Activated CD4-positive, alpha-beta T cell treated with anti-CD3 and anti-CD28 coated beads for 24 hours (primary cell): ENCODE data around the gene ZPBP.
"Not testable (repeated sequence)": the region's sequence is repeated elsewhere in the genome, so short reads cannot be mapped to it uniquely, and the experiment has no call there.

Experiments used
- DNase-seq, 2 donors: peaks; one replicate each; pipeline ENCODE4 v3.0.0-alpha.2; 2020; ENCODE audit warnings: low read depth in 2 of 2

Gene ZPBP

DNA sequence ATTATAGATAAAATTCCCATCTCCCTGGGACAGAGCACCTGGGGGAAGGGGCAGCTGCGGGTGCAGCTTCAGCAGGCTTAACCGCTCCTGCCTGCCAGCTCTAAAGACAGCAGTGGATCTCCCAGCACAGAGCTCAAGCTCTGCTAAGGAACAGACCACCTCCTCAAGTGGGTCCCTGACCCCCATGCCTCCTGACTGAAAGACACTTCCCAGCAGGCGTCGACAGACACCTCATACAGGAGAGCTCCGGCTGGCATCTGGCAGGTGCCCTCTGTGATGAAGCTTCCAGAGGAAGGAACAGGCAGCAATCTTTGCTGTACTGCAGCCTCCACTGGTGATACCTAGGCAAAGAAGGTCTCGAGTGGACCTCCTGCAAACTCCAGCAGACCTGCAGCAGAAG lies 51.9 kb downstream of the ZPBP start:
- not testable (repeated sequence) for DNase-seq

DNA sequence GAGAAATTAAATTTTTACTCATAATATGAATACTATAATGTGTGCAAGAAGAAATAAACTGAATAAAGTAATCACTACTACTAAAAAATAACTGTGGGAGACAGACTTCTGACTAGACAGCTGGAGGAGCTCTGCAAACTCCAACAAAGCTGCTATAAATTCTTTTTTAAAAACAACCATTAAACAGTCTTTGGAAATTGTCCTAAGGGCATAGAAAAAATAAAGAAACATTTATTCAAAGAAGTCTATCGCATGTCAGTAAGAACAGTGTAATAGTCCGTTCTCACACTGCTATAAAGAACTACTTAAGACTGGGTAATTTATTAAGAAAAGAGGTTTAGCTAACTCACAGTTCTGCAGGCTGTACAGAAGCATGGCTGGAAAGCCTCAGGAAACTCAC lies 56.0 kb downstream of the ZPBP start:
- DNase-seq, result no peak

DNA sequence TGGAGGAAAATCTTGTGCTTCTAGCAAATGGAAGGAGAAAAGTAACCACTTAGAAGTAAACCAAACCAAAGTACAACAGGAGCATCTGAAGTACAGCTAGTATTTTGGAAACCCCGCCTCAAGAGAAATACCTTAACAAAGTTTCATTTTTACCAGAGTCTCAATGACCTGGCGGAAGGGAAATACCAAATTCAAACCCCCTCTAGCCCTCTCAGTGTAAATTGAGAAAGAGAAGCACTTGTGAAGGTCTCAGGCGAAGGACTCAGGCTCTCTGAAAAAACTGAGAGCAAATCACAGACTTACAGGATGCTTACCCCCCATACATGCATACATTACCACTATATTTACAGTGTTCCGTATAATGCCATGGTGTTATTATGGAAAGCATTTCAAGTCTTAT lies 70.1 kb downstream of the ZPBP start:
- DNase-seq, result no peak

DNA sequence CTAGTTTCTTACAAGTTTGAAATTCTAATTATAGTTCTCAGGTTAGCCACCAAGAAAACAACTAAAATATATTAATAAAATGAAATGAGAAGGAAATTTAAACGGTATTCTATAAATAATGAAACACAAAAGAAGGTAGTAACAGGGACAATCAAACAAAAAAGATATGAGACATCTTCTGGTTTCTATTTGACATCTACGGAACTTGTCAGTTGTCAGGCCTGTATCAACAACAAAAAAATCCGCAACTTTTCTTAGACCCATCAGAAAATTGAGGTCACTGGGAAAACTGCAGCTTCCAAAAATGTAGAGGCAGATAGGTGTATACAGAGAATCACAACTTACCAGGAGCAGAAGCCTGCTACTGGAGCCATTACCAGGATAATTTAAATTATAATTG lies 70.6 kb downstream of the ZPBP start:
- DNase-seq, result no peak

DNA sequence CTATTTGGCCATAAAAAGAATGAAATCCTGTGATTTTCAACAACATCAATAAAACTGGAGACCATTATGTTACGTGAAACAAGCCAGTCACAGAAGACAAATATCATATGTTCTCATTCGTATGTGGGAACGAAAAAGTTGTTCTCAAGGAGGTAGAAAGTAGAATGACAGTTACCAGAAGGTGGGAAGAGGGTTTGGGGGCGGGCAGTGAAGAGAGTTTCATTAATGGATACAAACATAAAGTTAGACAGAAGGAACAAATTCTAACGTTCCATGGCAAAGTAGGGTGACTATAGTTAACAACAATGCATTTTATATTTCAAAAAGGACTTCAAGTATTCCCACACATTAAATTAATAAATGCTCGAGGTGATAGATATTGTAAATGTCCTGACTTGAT lies 97.4 kb downstream of the ZPBP start:
- DNase-seq, result no peak

DNA sequence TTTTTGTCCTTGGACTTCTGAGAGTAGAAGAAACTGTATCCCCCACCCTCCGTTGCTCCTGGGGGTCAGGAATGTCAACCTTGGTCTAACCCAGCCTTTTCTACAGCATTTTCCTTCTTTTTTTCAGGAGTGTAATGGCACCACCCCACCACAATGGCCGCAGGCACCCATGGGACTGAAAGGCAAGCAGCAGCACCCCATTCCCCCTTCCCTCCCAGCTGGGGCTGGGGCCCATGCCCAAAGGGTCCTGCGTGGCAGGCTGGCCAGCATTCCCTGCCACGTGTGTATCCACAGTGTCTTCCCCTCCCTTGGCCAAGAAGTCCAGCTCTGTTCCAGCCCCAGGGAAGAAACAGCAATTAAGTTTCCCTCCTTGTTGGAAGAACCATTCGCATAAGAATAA lies 106.9 kb downstream of the ZPBP start:
- no peak for DNase-seq

DNA sequence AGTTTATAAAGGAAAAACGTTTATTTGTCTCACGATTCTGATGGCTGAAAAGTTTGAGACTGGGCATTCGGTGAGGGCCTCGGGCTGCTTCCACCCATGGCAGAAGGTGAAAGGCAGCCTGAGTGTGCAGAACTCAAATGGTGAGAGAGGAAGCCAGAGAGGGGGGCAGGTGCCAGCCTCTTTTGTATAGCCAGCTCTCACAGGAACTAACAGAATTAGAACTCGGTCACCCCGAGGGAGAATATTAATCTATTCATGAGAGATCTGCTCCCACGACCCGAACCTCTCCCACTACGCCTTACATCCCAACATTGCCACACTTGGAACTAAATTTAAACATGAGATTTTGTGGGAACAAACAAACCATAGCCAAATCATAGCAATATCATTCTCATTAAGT lies 112.6 kb downstream of the ZPBP start:
- DNase-seq, result no peak

DNA sequence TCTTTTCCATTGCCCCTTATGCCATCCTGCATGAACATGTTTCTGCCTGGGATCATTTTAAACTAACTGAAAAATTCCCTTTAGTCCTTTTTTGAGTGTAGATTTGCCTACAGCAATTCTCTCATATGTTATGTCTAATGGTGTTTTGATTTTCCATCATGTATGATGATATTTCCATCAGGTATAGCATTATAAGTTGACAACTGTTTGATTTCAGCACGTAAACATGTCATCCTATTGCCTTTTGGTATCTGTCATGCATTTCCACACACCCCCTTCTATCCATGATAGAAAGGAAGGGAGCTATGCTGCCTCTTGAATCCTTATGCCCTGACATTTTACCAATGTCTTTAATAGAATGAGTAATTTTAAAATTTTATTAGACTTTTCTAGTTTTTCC lies 116.8 kb downstream of the ZPBP start:
- DNase-seq, result no peak

DNA sequence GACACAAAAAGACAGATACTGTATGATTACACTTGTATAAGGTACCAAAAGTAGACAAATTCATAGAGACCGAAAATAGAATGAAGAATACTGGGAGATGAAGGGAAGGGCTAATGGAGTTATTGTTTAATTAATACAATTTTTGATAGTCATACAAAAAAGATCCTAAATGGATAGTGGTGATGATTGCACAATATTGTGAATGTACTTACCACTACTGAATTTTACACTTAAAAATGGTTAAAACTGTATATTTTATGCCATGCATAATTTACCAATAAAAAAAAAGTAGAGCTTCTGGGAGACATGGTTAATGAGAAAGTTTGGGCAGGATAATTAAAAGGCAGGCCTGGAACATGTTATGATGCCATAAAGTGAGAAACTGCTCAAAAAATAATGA lies 119.0 kb downstream of the ZPBP start:
- no peak for DNase-seq

DNA sequence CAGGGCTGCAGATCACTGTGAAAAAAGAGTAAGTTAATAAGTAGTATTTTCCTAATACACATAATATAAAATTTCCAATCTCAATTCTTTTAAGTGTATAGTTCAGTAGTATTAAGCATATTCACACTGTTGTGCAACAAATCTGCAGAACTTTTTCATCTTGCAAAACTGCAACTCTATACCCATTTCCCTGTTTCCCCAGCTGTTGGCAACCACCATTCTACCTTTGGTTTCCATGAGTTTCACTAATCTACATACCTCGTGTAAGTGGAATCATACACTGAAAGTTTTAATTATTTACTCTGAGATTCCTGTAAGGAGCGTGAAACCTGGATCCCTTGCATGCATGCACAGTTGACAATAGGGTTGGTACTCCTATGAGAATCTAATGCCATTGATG lies 155.4 kb downstream of the ZPBP start:
- DNase-seq, result no peak

DNA sequence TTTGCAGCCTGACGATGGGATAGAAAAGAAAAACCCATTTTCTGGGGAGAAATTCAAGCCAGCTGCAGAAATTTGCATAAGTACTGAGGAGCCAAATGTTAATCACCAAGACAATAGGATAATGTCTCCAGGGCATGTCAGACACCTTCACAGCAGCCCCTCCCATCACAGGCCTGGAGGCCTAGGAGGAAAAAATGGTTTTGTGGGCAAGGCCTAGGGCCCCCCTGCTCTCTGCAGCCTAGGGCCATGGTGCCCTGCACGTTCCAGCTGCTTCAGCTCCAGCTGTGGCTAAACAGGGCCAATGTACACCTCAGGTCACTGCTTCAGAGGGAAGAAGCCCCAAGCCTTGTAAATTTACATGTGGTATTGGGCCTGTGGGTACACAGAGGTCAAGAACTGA lies 161.4 kb downstream of the ZPBP start:
- no peak for DNase-seq

DNA sequence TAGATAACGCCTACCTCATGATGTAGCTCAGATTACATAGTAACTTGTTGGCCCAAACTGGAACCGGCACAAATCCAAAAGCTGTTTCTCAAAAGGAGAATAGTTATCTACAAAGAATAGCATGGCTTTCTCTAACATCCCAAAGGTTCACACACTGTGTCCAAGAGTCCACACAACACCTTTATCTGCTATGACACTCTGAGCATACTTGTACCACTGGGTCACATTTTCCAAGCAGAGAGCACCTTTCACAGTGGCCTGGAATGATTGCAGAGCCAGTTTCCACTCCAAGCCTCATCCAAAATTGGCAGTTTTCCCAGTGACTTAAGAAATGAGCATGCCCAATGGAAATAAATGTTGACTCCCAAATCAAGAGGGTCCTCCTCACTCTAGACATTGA lies 164.3 kb downstream of the ZPBP start:
- DNase-seq, result no peak

DNA sequence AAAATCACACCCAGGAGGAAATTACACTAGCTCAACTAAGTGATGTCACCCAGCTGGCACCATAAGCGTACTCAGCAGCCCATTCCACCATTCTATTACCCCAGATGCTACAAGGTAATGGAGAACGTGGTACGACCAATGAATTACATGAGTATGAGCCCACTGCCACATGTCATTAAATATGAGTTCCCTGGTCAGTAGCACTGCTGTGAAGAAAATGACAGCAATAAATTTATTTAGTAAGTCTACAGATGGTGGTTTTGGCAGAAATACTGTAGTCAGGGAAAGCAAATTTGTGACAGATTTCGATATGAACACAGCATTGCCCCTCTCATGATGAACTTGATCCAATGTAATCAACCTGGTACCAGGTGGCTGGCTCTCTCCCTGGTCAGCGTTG lies 165.4 kb downstream of the ZPBP start:
- DNase-seq, result no peak

DNA sequence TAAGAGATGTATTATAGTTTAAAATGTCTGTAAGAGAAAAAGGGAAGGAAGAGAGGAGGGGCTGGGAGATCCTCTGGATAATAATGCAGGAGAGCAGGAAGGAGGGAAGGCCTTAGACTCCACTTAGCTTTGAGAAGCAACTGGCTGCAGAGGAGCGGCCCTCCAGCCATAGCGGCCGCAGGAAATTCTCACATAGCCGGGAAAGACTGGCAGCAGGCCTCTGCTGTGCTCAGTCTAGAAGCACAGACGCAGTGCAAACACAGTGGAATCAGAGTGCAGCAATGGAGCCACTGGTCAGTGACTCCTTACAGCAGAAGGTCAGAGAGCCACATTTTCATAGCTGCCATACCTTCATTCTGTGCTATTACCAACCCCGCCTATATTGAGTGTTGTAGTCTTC lies 166.3 kb downstream of the ZPBP start:
- DNase-seq, result no peak

DNA sequence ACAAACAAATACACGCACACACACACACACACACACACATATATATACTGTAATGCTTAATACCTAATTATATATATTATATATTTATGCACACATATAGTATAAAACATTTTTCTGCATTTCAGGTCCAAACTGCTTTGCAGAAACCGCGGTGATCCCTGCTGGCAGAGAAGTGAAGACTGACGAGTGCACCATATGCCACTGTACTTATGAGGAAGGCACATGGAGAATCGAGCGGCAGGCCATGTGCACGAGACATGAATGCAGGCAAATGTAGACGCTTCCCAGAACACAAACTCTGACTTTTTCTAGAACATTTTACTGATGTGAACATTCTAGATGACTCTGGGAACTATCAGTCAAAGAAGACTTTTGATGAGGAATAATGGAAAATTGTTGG lies 181.1 kb downstream of the ZPBP start:
- DNase-seq, result no peak

DNA sequence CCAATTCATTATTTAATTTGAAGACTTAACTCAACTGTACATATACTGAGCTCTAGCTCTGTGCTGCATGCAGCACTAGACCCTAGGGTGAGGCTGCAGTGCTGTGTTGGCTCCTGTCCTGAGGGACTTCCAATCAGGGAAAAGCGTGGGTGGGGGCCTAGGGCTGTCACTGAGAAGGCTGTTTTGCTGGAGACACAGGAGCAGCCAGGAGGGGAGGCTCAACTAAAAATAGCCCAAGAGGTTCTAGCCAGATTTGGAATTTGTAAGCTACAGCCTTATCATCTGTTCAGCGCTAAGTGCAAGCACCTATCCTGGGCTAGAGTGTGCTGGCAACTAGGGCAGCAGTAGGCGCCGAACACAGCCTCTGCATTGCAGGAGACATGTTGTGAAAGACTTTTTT lies 198.5 kb downstream of the ZPBP start:
- DNase-seq, result no peak

DNA sequence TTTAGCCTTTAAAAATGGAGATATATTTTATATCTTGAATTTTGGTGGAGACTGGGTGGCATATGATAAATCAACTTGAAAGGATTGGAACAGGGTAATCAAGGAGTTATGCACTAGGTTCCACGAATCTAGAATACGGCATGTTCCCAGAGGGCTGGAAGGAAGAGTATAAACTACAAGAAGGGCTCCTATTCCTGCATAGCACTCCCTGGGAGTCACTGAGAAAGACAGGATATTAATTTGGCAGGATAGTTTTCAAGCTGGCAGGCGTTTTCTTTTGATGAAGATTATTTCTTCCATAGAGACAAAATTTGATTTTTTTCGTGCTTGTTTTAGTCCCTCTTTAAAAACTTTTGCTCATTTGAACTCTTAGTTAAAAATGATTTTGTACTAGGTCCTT lies 199.9 kb downstream of the ZPBP start:
- no peak for DNase-seq

DNA sequence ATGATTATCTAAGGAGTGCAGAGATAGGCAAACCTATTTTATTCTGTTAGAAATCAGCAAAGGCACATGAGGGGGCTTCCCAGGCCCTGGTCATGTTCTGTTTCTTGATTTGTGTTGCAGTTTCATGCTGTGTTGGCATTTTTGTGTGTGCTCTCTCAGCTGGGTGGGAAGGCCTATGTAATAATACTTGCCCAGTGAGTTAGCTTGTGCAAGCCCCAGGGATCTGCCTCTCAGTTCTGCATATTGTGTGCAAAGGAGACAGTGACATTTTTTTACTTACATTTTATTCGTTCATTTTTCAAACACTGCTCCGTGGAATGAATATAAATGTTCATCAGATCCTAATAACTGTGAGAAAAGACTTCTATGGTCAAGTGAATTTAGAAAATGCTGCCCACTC lies 200.6 kb downstream of the ZPBP start:
- no peak for DNase-seq
